ENCODE data around the gene MTHFS.

- TF ChIP-seq CTCF (IDR thresholded peaks at IDR 0.05; ENCODE audit: insufficient read depth, low read length) = no peak
- TF ChIP-seq POLR2AphosphoS5 (IDR thresholded peaks at IDR 0.05; ENCODE audit: low read depth) = no peak
These were observed 36.4 kb upstream of the MTHFS start for GRCh38 chr15:79933231-79933630.
